GM21390 (cell line): ENCODE measurements around the gene DEFB119.
"Not testable (repeated sequence)": the region's sequence is repeated elsewhere in the genome, so short reads cannot be mapped to it uniquely, and the experiment has no call there.

Experiments
- ATAC-seq: cut with Tn5 transposase; IDR thresholded peaks from one replicate; pipeline ENCODE4 v1.9.1; 2021; ENCODE audit not compliant: unreplicated experiment

Gene DEFB119

GRCh38 chr20:31390490-31390889 is at the start of gene DEFB119:
Gene DEFB119, minus strand, starts transcription at chr20:31390590. Its CDS starts 107 bp downstream, at chr20:31390483.
- ATAC-seq: no peak

GRCh38 chr20:31430568-31431115 is 40.3 kb upstream of the DEFB119 start:
- no peak for ATAC-seq

- ATAC-seq: not testable (repeated sequence)
Observed at GRCh38 chr20:31427576-31427975, 37.2 kb upstream of the DEFB119 start.

- ATAC-seq: not testable (repeated sequence)
Observed at GRCh38 chr20:31426891-31427551, 36.6 kb upstream of the DEFB119 start.

- ATAC-seq: no peak
Observed at GRCh38 chr20:31425797-31426196, 35.4 kb upstream of the DEFB119 start.

- no peak for ATAC-seq
Observed at GRCh38 chr20:31418307-31418706, 27.9 kb upstream of the DEFB119 start.

GRCh38 chr20:31415653-31416052 is 25.3 kb upstream of the DEFB119 start:
- ATAC-seq: no peak

GRCh38 chr20:31414381-31414780 is 24.0 kb upstream of the DEFB119 start:
- no peak for ATAC-seq

- ATAC-seq: no peak
Observed at GRCh38 chr20:31410011-31410410, 19.6 kb upstream of the DEFB119 start.

- ATAC-seq: no peak
Observed at GRCh38 chr20:31406115-31406514, 15.7 kb upstream of the DEFB119 start, which contains the start of gene DEFB121. Gene DEFB121, minus strand, starts transcription at chr20:31406215. Its CDS starts 63 bp downstream, at chr20:31406152.

- no peak for ATAC-seq
Observed at GRCh38 chr20:31403886-31404285, 13.5 kb upstream of the DEFB119 start.

- ATAC-seq: no peak
Observed at GRCh38 chr20:31394900-31395299, 4.5 kb upstream of the DEFB119 start.

GRCh38 chr20:31392836-31393235 is 2.4 kb upstream of the DEFB119 start:
- no peak for ATAC-seq

- ATAC-seq: no peak
Observed at GRCh38 chr20:31374346-31374745, 16.0 kb downstream of the DEFB119 start.

GRCh38 chr20:31368301-31368700 is 22.1 kb downstream of the DEFB119 start, which contains the start of gene DEFB118:
Gene DEFB118, plus strand, starts transcription at chr20:31368601. Its CDS starts 50 bp downstream, at chr20:31368651.
- ATAC-seq: no peak

GRCh38 chr20:31364272-31364671 is 26.1 kb downstream of the DEFB119 start:
- not testable (repeated sequence) for ATAC-seq

GRCh38 chr20:31363295-31363694 is 27.1 kb downstream of the DEFB119 start:
- ATAC-seq: no peak

- ATAC-seq: no peak
Observed at GRCh38 chr20:31355981-31356380, 34.4 kb downstream of the DEFB119 start.

- ATAC-seq: no peak
Observed at GRCh38 chr20:31341470-31341869, 48.9 kb downstream of the DEFB119 start.

GRCh38 chr20:31330893-31331292 is 59.5 kb downstream of the DEFB119 start:
- ATAC-seq: no peak
